ENCODE data around the gene MEIS2.

- no peak for TF ChIP-seq CTCF (conservative IDR thresholded peaks at IDR 0.05; ENCODE audit: low read depth in 2 of 2)
- no peak for TF ChIP-seq EZH2 (IDR thresholded peaks at IDR 0.05; ENCODE audit: low read depth, unreplicated experiment)
- TF ChIP-seq REST (IDR thresholded peaks at IDR 0.05; ENCODE audit: unreplicated experiment), result no peak
- no peak for TF ChIP-seq POLR2AphosphoS5 (IDR thresholded peaks at IDR 0.05; ENCODE audit: low read depth)
- TF ChIP-seq EZH2phosphoT487 (IDR thresholded peaks at IDR 0.05; ENCODE audit: unreplicated experiment), result no peak
- no peak for TF ChIP-seq STAT1 (IDR thresholded peaks at IDR 0.05; ENCODE audit: unreplicated experiment)
- TF ChIP-seq JUNB (IDR thresholded peaks at IDR 0.05; ENCODE audit: unreplicated experiment), result no peak
- TF ChIP-seq NANOG (IDR thresholded peaks at IDR 0.05; ENCODE audit: borderline replicate concordance), result no peak
- no peak for TF ChIP-seq ETS1 (IDR thresholded peaks at IDR 0.05)
- no peak for TF ChIP-seq ZNF331 (CRISPR knock-in tag; IDR thresholded peaks at IDR 0.05; ENCODE audit: low read depth)
- TF ChIP-seq CREB1 (CRISPR knock-in tag; IDR thresholded peaks at IDR 0.05; ENCODE audit: low read depth), result no peak
- TF ChIP-seq ZNF114 (CRISPR knock-in tag; IDR thresholded peaks at IDR 0.05), result no peak
Measured at GRCh38 chr15:37130356-37130755, 30.0 kb upstream of the MEIS2 start.
